HG03097 (cell line): Measurements from ENCODE around the gene OMP.

ENCODE experiments used
- ATAC-seq: cut with Tn5 transposase; IDR thresholded peaks from one replicate; pipeline ENCODE4 v1.9.1; 2021; ENCODE audit not compliant: unreplicated experiment, low FRiP score

The OMP gene

DNA sequence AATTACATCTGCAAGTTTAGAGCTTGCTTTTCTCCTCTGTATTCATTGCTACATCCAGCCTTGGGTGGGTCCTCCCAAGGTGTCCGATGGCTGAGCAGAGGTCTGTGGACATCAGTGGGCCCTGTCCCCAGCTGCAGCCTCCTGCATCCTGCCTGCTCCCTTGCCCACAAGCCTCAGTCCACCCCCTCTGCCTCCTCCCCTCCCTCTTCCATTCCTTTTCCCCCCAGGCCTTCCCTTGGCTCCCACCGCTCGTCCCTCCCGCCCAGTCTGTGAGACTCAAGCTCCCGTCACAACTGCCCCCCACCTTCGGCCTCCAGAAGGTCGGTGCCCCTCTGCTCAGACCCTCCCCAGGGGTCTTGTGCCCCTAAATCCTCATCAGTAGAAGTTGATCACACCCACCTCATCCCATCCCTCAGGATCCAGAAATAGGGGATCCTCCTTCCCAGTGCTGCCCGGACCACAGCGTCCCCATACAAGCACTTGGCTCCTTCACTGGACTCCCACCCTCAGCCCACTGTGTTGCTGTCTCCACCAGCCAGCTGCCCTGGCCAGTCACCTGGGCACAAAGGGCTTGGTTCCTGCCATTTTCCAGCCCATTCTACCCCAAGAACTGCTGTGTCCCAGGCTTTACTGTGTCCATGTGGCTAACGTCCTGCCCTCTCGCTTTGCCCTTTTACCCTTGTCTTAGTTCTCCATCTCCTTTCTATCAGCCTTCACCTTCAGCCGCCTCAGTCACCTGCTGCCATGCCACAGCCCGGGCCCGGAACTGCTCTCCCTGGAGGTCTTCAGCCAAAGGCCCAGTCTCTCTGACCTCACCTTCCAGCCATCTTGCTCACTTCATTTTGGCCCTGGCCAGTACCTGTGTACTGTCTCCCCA, 2.2 kb upstream of the OMP start:
- ATAC-seq: no peak

DNA sequence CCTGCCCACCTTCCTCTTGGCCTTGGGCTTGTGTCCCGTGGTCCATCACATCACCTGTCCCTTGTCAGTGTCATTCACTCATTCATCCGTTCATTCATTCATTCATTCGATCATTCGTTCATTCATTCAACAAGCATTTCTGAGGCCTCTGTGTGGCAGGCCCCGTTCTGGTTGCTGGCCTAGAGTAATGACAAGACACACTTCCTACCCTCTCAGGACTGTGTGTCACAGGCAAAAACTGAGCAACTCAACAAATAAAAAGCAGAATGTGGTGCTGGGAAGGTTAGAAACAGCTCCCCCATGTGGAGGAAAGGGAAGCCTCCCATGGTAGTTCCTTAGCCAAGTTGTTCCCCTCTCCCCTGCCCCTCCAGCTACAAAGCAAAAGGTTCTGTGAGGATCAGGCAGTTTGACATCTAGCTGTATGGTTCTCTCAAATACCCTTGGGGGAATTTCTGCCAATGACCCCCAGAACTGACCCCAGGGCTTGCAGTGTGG, 1.6 kb upstream of the OMP start:
- ATAC-seq: no peak

DNA sequence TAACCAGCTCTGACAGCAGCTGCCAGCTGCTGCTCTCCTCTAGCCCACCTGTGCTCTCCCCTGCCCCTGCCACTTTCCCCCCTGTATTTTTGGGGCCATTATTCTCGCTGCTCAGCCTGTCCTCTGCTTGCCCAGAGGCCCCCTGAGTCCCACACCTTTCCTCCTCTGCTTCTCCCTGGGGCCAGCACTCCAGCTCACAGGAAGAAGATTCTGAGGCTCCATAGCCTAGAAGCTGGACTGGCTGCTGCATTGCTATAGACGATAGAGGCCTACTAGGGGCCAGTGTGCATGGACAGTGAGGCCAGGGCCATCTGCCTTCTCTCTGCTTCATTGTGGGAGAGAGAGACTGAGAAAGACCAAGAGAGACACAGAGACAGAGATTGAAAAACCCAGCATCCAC, 679 bp downstream of the OMP start:
- no peak for ATAC-seq

DNA sequence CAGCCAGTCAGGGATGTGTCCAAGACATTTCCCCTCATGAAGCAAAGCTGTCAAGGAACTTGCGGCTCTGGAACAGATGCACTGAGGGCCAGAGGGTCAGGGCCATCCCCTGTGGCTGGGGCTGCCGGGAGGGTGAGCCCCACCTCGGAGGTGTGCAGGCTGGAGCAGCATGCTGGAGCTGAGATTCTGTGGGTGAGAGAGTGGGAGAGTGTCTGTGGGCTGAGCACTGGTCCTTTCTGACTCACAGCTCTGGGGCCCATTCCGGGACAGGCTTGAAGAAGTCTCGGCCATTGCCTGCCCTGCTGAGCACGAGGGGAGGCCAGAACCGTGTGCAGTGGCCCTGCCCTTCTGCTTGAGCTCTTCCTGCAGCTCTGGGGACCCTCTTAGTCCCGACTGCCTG, 2.1 kb downstream of the OMP start:
- no peak for ATAC-seq

DNA sequence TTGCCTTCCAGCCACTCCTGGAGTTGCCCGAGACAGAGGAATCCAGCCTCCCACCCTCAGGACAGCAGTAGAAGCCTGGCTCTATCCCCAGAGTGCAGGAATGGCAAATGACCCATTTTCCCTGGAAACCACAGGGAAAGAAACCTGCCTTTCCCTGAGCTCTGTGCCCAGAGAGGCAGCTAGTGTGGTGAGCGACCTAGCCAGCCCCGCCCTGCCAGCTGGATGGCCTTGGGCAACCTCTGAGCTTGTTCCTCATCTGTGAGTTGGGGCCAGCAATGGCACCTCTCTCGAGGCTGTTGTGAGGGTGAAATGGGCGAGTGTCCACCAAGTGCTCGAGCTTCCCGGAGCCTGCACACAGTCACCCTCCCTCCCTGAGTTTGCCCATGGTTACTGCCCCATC, 3.7 kb downstream of the OMP start:
- no peak for ATAC-seq

DNA sequence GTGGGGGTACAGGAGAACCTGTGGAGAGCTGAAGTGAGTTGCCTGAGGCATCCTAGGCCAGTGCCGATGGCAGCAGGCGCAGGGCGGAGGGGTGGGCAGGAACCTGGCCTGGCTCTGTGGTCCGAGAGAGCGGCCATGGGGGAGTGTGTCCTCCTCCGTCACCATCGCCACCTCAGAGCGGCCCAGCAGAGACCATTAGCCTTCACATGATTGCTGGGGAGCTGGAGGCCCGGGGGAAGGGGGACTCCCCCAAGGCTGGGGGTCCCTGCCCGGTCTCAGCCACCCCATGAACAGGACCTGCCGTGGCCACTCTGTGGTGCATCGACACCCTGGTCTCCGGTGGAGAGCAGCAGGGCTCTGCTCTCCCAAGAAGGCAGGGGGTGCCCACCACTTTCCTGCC, 4.1 kb downstream of the OMP start:
- ATAC-seq: no peak

DNA sequence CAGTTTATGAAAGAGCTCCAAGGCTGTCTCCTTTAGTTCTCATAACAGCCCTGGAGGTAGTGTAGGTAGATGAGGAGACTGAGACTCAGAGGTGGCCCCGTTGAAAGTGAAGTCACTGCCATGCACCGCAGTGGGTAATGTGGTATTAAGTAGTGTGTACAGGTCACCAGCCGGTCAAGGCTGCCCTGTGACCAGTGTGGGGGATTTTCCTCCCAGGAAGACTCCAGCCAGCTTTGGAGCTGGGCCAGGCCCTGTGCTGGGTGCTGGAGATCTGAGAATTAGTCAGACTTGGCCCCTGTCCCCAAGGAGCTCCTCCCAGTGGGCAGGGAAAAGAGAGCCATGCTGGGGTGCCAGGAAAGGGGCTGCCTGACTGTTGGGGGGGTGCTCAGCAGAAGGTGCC, 5.3 kb downstream of the OMP start:
- no peak for ATAC-seq

DNA sequence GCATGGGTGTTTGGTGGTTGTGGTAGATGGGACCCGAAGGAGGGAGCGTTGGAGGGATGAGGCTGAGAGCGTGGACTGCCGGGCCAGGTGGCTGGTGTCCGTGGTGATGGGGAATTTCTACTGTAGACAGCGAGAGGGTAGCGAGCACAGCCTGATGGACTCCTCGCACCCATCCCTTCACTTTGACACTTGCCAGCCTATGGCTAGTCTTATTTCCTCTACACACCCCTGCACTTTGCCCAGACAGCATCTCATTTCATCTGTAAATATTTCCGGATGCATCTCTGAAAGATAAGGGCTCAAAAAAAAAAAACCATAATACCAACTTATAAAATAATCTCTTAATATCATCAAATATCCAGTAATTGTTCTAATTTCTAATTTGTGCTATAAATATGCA, 5.8 kb downstream of the OMP start:
- ATAC-seq: no peak

- ATAC-seq: no peak
Observed at GRCh38 chr11:77109236-77110019, 6.8 kb downstream of the OMP start.

DNA sequence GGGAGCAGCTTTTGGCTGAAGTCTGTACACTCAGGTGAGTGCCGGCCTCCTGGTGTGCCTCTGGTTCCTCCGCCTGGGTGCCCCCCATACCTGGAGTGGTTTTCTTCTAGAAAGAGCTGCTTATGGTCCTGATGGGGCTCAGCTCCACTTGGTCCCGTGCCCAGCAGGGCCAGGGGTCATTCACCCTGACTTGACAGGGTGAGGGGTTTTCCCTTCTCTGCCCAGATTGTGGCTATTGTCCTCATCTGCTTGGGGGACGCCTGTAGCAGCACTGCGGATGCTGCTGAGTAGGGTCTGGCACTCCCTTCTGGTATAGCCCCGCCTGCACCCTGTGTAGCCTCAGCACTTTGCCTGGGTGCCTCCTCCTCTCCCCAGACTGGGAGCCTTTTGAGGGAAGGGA, 8.2 kb downstream of the OMP start:
- no peak for ATAC-seq

DNA sequence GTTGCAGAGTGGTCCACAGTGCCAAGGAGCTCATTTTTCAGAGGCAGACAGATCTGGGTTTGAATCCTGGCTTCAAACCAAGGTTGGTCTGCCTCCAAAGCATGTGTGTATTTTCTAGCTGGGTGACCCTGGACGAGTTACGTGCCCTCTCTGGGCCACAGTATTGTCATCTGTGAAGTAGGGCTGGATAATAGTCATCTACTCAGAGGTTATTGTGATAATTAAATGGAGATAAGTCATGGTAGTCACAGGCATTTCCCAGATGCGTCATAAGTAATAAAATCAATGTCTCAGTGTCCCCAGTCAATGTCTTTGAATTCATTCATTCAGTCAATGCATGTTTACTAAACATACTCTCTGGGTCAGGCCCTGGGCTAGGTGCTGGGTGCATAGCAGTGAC, 8.6 kb downstream of the OMP start:
- ATAC-seq: no peak

DNA sequence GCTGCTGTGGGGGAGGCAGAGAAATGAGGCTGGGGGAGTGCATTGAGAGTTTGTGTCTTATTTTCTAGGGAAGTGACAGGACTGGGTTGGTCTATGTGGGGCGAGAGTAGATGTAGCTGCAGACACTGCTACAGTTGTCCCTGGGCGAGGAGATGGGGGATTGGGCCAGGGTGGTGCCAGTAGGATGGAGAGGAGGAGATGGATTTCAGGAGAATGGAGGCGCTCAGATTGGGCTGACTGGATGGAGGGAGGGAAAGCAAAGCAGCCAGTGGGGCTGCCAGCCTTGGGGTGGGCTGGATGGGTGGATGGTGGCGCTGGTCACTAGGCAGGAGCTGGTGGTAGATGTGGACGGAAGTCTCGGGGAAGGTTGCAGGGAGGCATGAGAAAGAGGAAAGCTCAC, 9.3 kb downstream of the OMP start:
- no peak for ATAC-seq

- no peak for ATAC-seq
Observed at GRCh38 chr11:77112641-77113381, 10.2 kb downstream of the OMP start.

DNA sequence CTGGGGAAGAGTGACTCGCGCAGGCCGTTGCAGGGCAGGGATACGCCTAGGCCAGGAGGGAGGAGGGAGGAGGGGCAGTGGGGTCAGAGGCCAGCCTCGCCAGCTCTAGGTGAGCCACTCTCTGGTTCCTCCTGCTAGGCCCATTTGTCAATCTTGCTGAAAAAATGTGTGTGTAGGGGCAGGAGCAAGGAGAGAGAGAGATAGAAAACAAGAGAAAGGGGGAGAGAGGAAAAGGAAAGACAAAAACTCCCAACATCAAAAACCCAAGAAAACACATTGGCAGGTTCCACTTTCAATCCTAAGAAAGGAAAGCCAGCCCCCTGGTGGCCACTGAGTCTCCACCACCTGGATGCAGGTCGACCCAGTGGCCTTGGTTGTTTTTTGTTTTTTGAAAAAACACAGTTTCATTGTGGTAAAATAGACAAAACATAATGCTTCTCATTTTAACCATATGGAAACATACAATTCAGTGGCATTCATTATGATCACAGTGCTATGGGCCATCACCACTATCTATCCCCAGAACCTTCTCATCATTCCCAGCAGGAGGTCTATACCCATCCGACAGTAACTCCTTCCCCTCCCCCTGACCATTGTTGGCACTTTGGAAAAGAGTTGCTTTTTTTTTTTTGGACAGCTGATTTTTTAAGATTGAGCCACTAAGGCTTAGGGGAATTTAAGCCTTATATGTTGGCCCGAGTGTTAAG, 10.9 kb downstream of the OMP start:
- no peak for ATAC-seq

DNA sequence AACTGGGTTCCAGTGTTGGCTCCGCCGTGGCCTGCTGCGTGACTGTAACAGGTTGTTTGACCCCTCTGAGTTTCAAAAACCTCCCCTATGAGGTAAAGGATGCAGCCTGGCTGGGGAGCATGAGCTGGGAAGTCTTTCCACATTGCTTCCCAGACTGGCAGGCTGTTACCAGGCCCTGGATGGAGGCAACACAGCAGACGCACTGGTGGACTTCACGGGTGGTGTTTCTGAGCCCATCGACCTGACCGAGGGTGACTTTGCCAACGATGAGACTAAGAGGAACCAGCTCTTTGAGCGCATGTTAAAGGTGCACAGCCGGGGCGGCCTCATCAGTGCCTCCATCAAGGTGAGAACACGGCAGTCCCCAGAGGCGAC, 11.4 kb downstream of the OMP start:
- no peak for ATAC-seq

DNA sequence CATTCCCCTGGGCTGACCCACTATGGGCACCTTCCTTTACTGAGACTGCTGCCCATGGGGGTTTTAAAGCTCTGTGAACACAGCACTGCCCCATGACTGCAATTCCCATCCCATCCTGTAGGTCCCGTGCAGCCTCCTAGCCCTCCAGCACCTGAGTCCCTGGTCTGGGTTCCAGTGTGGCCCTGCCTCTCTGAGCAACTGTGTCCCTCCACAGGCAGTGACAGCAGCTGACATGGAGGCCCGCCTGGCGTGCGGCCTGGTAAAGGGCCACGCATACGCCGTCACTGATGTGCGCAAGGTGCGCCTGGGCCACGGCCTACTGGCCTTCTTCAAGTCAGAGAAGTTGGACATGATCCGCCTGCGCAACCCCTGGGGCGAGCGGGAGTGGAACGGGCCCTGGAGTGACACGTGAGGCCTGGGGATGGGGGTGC, 12.6 kb downstream of the OMP start:
- no peak for ATAC-seq

- no peak for ATAC-seq
Observed at GRCh38 chr11:77115956-77116355, 13.3 kb downstream of the OMP start.

- ATAC-seq: no peak
Observed at GRCh38 chr11:77117492-77117891, 14.9 kb downstream of the OMP start.

DNA sequence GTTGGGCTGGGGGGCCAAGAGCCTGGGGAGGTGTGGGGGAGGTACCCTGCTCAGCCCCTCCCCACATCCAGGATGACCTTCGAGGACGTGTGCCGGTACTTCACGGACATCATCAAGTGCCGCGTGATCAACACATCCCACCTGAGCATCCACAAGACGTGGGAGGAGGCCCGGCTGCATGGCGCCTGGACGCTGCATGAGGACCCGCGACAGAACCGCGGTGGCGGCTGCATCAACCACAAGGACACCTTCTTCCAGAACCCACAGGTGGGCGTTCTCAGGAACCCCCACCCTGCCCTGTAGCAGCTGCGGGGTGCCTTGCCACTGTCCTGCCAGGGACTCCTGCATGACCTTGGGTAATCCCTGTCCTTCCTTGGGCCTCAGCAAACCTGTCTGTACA, 15.4 kb downstream of the OMP start:
- no peak for ATAC-seq

DNA sequence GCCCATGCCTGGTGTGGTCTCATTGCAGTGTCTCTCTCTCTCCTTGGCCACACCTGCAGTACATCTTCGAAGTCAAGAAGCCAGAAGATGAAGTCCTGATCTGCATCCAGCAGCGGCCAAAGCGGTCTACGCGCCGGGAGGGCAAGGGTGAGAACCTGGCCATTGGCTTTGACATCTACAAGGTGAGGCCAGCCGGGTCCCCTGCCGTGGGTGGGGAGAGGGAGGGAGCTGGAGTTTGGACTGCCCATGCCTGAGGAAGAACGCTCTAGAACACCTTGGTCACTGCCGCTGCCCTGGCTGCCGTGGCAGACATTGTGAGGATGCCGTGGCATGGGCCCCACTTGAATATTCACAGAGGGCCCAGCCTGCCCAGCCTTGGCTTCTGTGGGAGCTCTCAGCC, 16.3 kb downstream of the OMP start:
- no peak for ATAC-seq

DNA sequence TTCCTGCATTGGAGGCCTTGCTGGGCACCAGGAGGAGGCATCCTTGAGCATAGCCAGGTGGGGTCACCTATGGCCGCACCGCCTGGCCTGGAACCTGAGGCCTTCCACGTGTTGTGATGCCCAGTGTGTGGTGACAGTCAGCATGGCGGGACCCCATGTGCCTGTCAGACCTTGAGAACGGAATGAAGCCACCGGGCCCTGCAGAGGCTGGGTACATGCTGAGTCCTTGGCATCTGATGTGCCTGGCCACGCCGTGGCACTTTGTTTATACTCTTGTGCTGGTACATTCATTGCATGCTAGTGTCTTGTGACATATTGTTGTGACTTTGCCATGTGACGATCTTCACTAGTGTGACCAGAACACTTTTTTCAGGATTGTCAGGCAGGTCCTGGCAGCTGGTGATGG, 16.9 kb downstream of the OMP start:
- no peak for ATAC-seq
